Measurements from ENCODE around the gene HSPA12A.

The HSPA12A gene

GRCh38 chr10:116646502-116646901 is 95.9 kb downstream of the HSPA12A start:
- H3K27ac ChIP-seq (ENCODE audit: low read length), result no peak overlapping the region
- no peak overlapping the region for H2AFZ ChIP-seq (ENCODE audit: low read length)
- H3K4me3 ChIP-seq (ENCODE audit: low read length), result no peak overlapping the region
- no peaks in the 10 kb centered on the region for H3F3A ChIP-seq (ENCODE audit: insufficient read depth, low read length)
- H3K36me3 ChIP-seq (replicated peaks; ENCODE audit: insufficient read depth, low read length), result no peaks in the 10 kb centered on the region
- H3K79me2 ChIP-seq (ENCODE audit: low read length), result no peaks in the 10 kb centered on the region
- TF ChIP-seq EZH2phosphoT487 (IDR thresholded peaks at IDR 0.05; ENCODE audit: low read length) (no peak), EZH2 (optimal IDR thresholded peaks at IDR 0.05; ENCODE audit: low read depth, low read length) (no peak), CTCF (IDR thresholded peaks at IDR 0.05; ENCODE audit: low read length) (no peak)
- H3K4me1 ChIP-seq (ENCODE audit: low read length), result no peaks in the 10 kb centered on the region
- no peaks in the 10 kb centered on the region for H4K20me1 ChIP-seq (ENCODE audit: insufficient read depth, low read length)
- H3K4me2 ChIP-seq (ENCODE audit: low read depth, low read length), result no peak overlapping the region
- H3K27me3 ChIP-seq (replicated peaks; ENCODE audit: insufficient read depth, low read length), result no peaks in the 10 kb centered on the region
- DNase-seq, result no peak
- H3K9ac ChIP-seq (ENCODE audit: low read length), result no peak overlapping the region
- H3K9me3 ChIP-seq (replicated peaks; ENCODE audit: insufficient read depth, low read length), result no peaks in the 10 kb centered on the region
- no peaks in the 10 kb centered on the region for H3K9me2 ChIP-seq (replicated peaks; ENCODE audit: insufficient read depth, low read length)

- Histone ChIP-seq H3K4me1 (ENCODE audit: low read length) (no peaks in the 10 kb centered on the region), H3K9me2 (replicated peaks; ENCODE audit: insufficient read depth, low read length) (no peaks in the 10 kb centered on the region), H3K27me3 (replicated peaks; ENCODE audit: insufficient read depth, low read length) (no peaks in the 10 kb centered on the region), H3K36me3 (replicated peaks; ENCODE audit: insufficient read depth, low read length) (no peaks in the 10 kb centered on the region), H3K27ac (ENCODE audit: low read length) (no peak overlapping the region), H3K4me2 (ENCODE audit: low read depth, low read length) (no peak overlapping the region), H3K4me3 (ENCODE audit: low read length) (no peak overlapping the region), H3K9ac (ENCODE audit: low read length) (no peak overlapping the region), H4K20me1 (ENCODE audit: insufficient read depth, low read length) (no peaks in the 10 kb centered on the region), H3K79me2 (ENCODE audit: low read length) (no peaks in the 10 kb centered on the region), H3K9me3 (replicated peaks; ENCODE audit: insufficient read depth, low read length) (no peaks in the 10 kb centered on the region), H2AFZ (ENCODE audit: low read length) (no peak overlapping the region), H3F3A (ENCODE audit: insufficient read depth, low read length) (no peaks in the 10 kb centered on the region)
- DNase-seq, result peak; percentile 44
- TF ChIP-seq EZH2 (optimal IDR thresholded peaks at IDR 0.05; ENCODE audit: low read depth, low read length) (no peak), CTCF (IDR thresholded peaks at IDR 0.05; ENCODE audit: low read length) (no peak), EZH2phosphoT487 (IDR thresholded peaks at IDR 0.05; ENCODE audit: low read length) (no peak)
Measured at GRCh38 chr10:116637830-116638229, 104.5 kb downstream of the HSPA12A start.

- H4K20me1 ChIP-seq (ENCODE audit: insufficient read depth, low read length), result no peaks in the 10 kb centered on the region
- no peak overlapping the region for H3K4me2 ChIP-seq (ENCODE audit: low read depth, low read length)
- H3K79me2 ChIP-seq (ENCODE audit: low read length), result no peaks in the 10 kb centered on the region
Measured at GRCh38 chr10:116636976-116637375, 105.4 kb downstream of the HSPA12A start.

More at GRCh38 chr10:116636976-116637375, 105.4 kb downstream of the HSPA12A start:
- Histone ChIP-seq H3K4me3 (ENCODE audit: low read length) (no peak overlapping the region), H3K27me3 (replicated peaks; ENCODE audit: insufficient read depth, low read length) (no peaks in the 10 kb centered on the region), H3F3A (ENCODE audit: insufficient read depth, low read length) (no peaks in the 10 kb centered on the region), H3K9ac (ENCODE audit: low read length) (no peak overlapping the region), H3K36me3 (replicated peaks; ENCODE audit: insufficient read depth, low read length) (no peaks in the 10 kb centered on the region), H2AFZ (ENCODE audit: low read length) (no peak overlapping the region), H3K9me3 (replicated peaks; ENCODE audit: insufficient read depth, low read length) (no peaks in the 10 kb centered on the region), H3K9me2 (replicated peaks; ENCODE audit: insufficient read depth, low read length) (no peaks in the 10 kb centered on the region), H3K4me1 (ENCODE audit: low read length) (no peaks in the 10 kb centered on the region), H3K27ac (ENCODE audit: low read length) (no peak overlapping the region)
- no peak for DNase-seq
- no peak for TF ChIP-seq EZH2 (optimal IDR thresholded peaks at IDR 0.05; ENCODE audit: low read depth, low read length)
- no peak for TF ChIP-seq CTCF (IDR thresholded peaks at IDR 0.05; ENCODE audit: low read length)
- TF ChIP-seq EZH2phosphoT487 (IDR thresholded peaks at IDR 0.05; ENCODE audit: low read length), result no peak

All from MM.1S (cell line).